ENCODE results near the gene CROCC2.
"Not testable (repeated sequence)": the region's sequence is repeated elsewhere in the genome, so short reads cannot be mapped to it uniquely, and the experiment has no call there.

CROCC2 gene

DNA sequence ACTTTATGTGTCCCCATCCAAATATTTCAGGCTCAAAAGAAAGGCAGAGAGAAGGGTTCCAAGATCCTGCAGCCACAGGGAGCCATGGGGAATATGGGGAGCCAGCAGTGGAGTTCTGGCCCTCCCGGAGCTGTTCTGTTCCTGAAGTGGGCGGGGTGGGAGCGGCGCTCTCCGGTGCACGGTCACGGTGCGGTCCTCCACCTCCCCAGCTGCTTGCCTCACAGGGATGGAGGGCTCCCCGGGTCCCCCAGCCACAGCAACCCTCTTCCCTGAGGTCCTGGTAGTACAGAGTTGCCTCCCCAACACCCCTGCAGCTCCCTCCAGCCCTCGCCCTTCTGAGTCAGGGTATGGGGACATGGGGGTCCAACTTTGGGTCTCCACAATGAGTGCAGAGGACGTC is 66.1 kb downstream of the CROCC2 start:
- TF ChIP-seq, protein P1, sequence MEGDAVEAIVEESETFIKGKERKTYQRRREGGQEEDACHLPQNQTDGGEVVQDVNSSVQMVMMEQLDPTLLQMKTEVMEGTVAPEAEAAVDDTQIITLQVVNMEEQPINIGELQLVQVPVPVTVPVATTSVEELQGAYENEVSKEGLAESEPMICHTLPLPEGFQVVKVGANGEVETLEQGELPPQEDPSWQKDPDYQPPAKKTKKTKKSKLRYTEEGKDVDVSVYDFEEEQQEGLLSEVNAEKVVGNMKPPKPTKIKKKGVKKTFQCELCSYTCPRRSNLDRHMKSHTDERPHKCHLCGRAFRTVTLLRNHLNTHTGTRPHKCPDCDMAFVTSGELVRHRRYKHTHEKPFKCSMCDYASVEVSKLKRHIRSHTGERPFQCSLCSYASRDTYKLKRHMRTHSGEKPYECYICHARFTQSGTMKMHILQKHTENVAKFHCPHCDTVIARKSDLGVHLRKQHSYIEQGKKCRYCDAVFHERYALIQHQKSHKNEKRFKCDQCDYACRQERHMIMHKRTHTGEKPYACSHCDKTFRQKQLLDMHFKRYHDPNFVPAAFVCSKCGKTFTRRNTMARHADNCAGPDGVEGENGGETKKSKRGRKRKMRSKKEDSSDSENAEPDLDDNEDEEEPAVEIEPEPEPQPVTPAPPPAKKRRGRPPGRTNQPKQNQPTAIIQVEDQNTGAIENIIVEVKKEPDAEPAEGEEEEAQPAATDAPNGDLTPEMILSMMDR (IDR thresholded peaks at IDR 0.05; ENCODE audit: insufficient read depth, missing control alignments): no peak
- FAIRE-seq: no peak

GRCh38 chr2:240972636-240973521 is 66.7 kb downstream of the CROCC2 start:
- DNase-seq (ENCODE audit: insufficient read length, low spot score): no peak
- TF ChIP-seq, protein P1 (IDR thresholded peaks at IDR 0.05; ENCODE audit: insufficient read depth, missing control alignments): no peak
- FAIRE-seq: no peak

More for the DNA sequence above, 66.1 kb downstream of the CROCC2 start:
- DNase-seq (ENCODE audit: insufficient read length, low spot score): no peak

DNA sequence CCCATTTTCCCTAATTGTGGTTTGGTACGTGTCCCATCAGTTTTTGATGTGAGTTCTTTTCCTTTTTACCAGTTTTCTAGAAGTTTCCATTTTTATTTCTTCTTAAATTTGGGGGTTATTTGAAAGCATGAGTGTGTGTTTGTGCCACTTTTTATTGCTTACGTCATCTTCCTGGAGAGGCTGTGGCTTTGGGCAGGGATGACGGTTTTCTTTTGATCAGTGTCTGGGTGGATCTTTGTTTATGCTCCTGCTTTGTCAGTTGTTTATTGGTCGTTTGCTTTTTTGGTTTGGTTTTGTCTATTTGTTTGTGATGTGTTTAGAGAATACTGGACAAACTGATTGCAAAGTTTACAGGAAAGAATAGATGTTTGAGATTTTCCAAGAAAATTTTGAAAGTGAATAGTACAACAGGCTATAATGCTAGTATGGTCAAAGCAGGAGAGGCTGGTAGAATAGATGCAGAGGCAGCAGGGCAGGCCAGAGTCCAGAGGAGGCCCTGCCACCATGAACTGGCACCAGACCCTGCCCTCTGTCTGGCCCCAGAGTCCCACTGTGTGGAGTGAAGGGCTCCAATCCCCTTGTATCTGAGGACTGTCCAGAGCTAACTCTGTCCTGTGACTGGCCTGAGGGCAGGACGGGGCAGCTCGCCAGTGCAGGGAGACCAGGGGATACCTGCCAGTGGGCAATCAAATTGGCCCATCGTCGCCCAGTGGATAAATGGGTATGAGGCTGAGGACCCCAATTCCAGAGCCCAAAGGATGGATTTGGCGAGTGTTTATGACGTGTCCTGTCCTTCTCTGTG is 68.8 kb downstream of the CROCC2 start:
- FAIRE-seq (no peak), DNase-seq (ENCODE audit: insufficient read length, low spot score) (no peak)
- TF ChIP-seq, protein P1 (IDR thresholded peaks at IDR 0.05; ENCODE audit: insufficient read depth, missing control alignments): no peak

GRCh38 chr2:240975903-240976302 is 69.8 kb downstream of the CROCC2 start:
- not testable (repeated sequence) for DNase-seq (ENCODE audit: insufficient read length, low spot score); FAIRE-seq

- TF ChIP-seq, protein P1 (IDR thresholded peaks at IDR 0.05; ENCODE audit: insufficient read depth, missing control alignments): no peak
- DNase-seq (ENCODE audit: insufficient read length, low spot score): no peak
- no peak for FAIRE-seq
These were observed 75.1 kb downstream of the CROCC2 start for GRCh38 chr2:240981280-240981679.

- TF ChIP-seq, protein P1 (IDR thresholded peaks at IDR 0.05; ENCODE audit: insufficient read depth, missing control alignments): no peak
- DNase-seq (ENCODE audit: insufficient read length, low spot score): no peak
- no peak for FAIRE-seq
These were observed 76.0 kb downstream of the CROCC2 start for GRCh38 chr2:240981871-240982800.

DNA sequence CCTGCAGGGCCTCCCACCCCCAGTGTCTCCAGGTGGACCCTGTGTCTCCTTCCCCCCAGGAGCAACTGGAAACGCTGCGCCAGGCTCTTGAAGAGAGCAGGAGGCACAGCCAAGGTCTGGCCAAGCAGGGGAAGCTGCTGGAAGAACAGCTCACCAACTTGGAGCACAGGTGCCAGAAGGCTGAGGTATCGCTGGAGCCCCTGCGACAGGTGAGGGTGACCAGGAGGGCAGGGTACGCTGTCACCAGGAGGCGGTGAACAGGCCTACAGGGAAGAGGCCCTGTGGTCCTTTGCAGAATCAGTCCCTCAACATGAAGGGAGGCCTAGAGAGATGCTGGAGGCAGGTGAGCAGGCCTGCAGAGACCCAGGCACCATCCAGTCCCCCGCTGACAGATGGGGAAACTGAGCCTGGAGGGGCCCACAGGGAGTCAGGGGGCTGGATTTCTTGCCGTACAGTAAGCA is 76.7 kb downstream of the CROCC2 start:
- TF ChIP-seq, protein P1 (IDR thresholded peaks at IDR 0.05; ENCODE audit: insufficient read depth, missing control alignments): no peak
- DNase-seq (ENCODE audit: insufficient read length, low spot score): no peak
- FAIRE-seq: no peak
